ENCODE measurements around the gene AADACL3.
"Not testable (repeated sequence)": the region's sequence is repeated elsewhere in the genome, so short reads cannot be mapped to it uniquely, and the experiment has no call there.

The AADACL3 gene

GRCh38 chr1:12715896-12716437 is at the start of gene AADACL3:
AADACL3 (plus strand) TSS chr1:12716110; CDS start chr1:12716177, 67 bp downstream.
- no peak for DNase-seq

- DNase-seq = no peak
Measured at GRCh38 chr1:12666141-12666735, 49.7 kb upstream of the AADACL3 start.

DNA sequence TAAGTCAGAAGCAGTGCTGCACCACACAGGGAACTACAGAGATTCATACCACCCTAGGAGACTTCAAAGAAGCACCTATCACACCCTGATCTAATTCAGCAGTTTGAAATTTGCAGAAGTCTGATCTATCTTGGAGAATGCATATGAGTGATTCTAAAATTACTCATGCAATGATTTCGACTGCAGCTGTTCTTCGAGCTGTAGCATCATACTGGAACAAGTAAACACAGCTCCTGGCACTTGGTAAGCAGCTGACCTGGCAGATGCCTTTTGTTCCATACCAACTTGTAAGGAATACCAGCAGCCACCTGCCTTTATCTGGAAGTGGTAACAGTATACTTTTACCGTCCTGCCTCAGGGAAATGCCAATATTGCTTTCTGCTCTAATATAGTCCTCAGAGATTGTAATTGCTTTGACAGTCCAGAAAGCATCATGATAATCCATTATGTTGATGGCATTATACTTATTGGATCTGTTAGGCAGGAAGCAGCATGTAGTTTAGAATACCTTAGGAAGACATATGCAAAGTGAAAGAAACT is 46.3 kb upstream of the AADACL3 start:
- no peak for DNase-seq

- DNase-seq = no peak
Measured at GRCh38 chr1:12674358-12674757, 41.6 kb upstream of the AADACL3 start.

- DNase-seq = not testable (repeated sequence)
Measured at GRCh38 chr1:12676122-12676521, 39.8 kb upstream of the AADACL3 start.

DNA sequence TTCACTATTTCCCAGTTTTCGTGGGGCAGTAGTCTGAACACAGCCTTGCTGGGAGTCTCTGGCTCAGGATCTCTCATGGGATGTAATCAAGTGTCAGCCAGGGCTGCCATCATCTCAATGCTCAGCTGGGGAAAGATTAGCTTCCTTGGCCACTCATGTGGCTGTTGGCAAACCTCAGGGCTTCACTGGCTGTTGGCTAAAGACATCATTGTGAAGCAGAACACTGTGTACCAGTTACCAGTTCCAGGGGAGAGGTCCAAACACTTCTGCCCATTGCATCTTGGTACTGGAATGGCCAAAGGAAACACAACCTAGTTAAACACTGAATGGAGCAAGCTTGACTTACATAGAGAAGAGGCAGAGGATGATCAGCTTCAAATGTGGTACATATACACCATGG is 38.3 kb upstream of the AADACL3 start:
- no peak for DNase-seq

GRCh38 chr1:12678350-12678749 is 37.6 kb upstream of the AADACL3 start:
- DNase-seq = no peak

- DNase-seq = no peak
Measured at GRCh38 chr1:12678820-12679219, 37.1 kb upstream of the AADACL3 start.

- DNase-seq = no peak
Measured at GRCh38 chr1:12690156-12690555, 25.8 kb upstream of the AADACL3 start.

- no peak for DNase-seq
Measured at GRCh38 chr1:12692967-12693782, 22.7 kb upstream of the AADACL3 start.

- DNase-seq = no peak
Measured at GRCh38 chr1:12696658-12697057, 19.3 kb upstream of the AADACL3 start.

- no peak for DNase-seq
Measured at GRCh38 chr1:12697397-12697796, 18.5 kb upstream of the AADACL3 start.

DNA sequence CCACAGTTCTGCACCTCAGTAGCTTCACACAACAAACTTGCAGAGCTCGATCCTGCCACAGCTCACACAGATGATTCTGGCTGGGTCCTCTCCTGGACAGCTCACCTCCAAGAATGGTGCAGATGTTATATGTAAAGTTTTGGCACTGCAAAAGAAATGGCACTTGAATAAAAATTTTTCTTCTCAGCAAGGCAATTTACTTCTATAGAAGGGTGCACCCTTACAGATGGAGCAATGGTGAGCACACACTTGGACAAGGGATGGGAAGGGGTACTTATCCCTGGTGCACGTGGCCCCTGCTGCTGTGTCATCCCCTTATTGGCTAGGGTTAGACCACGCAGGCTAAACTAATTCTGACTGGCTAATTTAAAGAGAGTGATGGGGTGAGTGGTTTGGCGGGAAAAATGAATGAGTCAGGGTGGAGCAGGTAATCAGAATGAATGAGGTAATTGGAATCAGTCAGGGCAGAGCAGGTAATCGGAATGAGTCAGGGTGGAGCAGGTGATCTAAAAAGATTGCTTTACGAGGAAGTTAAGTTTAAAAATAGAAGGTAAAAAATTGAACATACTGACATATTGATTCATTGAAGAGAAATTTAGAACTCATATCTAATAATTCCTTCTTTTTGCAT is 12.0 kb upstream of the AADACL3 start:
- DNase-seq = no peak

DNA sequence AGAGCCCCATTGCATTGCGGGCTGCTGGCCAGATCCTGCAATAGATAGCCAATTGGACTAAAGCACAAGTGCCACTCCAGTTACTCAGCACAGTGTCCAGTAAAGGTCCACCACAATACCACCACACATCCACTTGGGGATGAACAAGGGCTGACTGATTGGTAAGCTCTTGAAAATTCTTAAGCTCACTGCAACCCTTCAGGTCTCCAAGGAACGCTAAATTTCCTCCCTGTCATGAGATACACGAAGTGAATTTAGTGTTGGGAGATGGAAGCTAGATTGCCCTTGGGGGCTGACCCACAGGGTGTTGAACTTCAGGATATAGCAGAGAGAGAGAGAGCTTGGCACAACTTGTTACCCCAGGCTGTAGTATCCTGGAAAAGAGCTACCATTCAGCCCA is 9.8 kb upstream of the AADACL3 start:
- DNase-seq = no peak

- DNase-seq = no peak
Measured at GRCh38 chr1:12708396-12709090, 7.4 kb upstream of the AADACL3 start.

- no peak for DNase-seq
Measured at GRCh38 chr1:12709091-12709491, 6.8 kb upstream of the AADACL3 start.

DNA sequence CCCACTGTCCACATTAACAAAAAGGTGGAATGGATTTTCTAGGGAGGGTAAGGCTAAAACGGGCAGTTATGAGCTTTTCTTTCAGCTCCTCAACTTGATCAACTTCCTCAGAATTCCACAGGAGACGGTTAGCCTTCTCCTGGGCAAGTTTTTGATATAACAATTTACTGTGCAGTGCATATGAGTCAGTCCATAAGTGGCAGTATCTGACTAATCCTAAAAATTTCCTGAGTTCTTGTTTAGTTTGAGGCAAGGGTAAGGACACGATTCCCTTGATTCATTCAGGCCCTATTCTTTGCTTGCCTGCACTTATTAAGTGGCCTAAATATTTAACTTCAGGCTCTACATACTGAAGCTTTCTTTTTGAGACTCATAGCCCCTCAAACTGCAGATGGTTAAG is 6.2 kb upstream of the AADACL3 start:
- DNase-seq = no peak

DNA sequence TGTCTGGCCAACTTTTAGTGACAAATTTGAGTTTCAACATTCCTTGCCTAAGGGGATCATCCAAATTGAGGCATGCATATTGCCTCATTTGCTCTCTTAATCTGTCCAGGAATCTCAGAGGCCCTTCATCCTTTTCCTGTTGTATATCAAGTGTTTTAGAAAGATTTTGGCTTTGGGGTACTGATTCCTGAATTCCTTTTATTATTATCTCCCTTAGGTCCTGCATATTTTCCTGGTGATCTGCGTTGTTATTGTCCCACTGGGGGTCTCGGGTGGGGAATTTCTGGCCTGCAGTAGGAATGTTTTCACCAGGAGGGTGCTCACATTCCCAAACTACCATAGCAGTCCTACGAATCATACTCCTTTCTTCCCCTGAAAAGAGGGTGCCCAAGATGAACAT is 4.4 kb upstream of the AADACL3 start:
- no peak for DNase-seq

- no peak for DNase-seq
Measured at GRCh38 chr1:12712076-12712475, 3.8 kb upstream of the AADACL3 start.

DNA sequence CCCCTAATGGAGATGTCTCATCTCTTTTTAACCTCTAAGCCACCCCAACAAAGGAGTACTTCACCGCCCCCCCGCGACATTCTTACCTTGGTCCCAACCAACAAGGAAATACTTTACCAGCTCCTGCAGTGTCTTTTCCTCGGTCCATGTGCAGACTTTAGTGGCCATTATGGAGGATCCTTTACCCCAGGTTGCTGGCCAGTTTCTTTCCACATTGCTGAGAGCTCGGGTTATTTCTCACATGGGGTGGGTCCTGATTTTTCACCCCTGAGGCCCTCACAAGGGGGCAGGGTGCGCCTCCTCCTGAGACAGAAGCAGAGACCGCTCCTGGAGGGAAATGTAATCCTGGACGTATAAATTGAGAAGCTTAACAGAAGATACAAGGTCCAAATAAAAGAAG is 3.0 kb upstream of the AADACL3 start:
- DNase-seq = no peak

- DNase-seq = not testable (repeated sequence)
Measured at GRCh38 chr1:12713651-12714050, 2.3 kb upstream of the AADACL3 start.

GRCh38 chr1:12714710-12715475 is 1.0 kb upstream of the AADACL3 start:
- no peak for DNase-seq
